Muscle layer of duodenum (tissue), 2 donors: ENCODE measurements around the gene UPB1.

Source experiments
- H3K27ac ChIP-seq: one replicate; pipeline ENCODE4 v1.7.0; 2013; ENCODE audit warnings: mild to moderate bottlenecking, low read length
- H3K27me3 ChIP-seq: one replicate; pipeline ENCODE4 v1.7.0; 2013; ENCODE audit warnings: low read depth, mild to moderate bottlenecking, control low read depth, low read length
- H3K36me3 ChIP-seq, 2 donors: one replicate each; pipeline ENCODE4 v1.7.0; 2013; ENCODE audit warnings: low read length in 2 of 2, control low read depth in 1 of 2, mild to moderate bottlenecking in 1 of 2; ENCODE audit not compliant: insufficient read depth in 2 of 2, control insufficient read depth in 1 of 2
- H3K4me1 ChIP-seq, 2 donors: one replicate each; pipeline ENCODE4 v1.7.0; 2013; ENCODE audit warnings: low read length in 2 of 2, mild to moderate bottlenecking in 2 of 2, control low read depth in 1 of 2, moderate library complexity in 1 of 2; ENCODE audit not compliant: insufficient read depth in 2 of 2, control insufficient read depth in 1 of 2
- H3K4me3 ChIP-seq, 2 donors: one replicate each; pipeline ENCODE4 v1.7.0; 2013; ENCODE audit warnings: low read length in 2 of 2, low read depth in 1 of 2, mild to moderate bottlenecking in 1 of 2
- H3K9me3 ChIP-seq, 2 donors: one replicate each; pipeline ENCODE4 v1.7.0; 2013; ENCODE audit warnings: low read length in 2 of 2, control low read depth in 1 of 2, mild to moderate bottlenecking in 1 of 2; ENCODE audit not compliant: control insufficient read depth in 1 of 2
- donor health status: healthy.

The UPB1 gene

DNA sequence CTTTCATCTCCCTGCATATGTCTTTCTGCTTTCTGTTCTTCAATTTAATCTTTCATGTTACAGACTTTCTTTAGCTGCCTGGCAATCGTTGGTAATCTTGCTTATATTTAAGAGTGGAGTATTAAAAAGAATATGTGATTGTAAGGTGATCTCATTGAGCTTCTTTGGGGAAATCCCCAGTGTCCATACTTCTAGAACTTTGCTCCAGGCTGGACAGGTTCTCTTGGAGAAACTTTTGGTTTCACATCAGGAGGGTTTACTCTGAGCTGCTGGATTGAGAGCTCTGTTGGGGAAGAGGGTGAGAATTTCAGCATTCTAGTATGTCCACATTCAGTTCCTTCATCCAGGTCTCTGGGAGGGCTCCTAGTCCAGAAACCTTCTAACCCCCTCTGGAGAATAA lies 81.6 kb downstream of the UPB1 start:
- H3K36me3 ChIP-seq = peaks cover 17 to 43% of the 10 kb centered on the region in 2 donors
- no peak overlapping the region for H3K4me3 ChIP-seq
- H3K27ac ChIP-seq = no peak overlapping the region
- H3K27me3 ChIP-seq = no peaks in the 10 kb centered on the region
- H3K4me1 ChIP-seq = peaks cover 0 to 4% of the 10 kb centered on the region in 2 donors
- H3K9me3 ChIP-seq = no peaks in the 10 kb centered on the region
